ENCODE data around the gene SCP2.

The SCP2 gene

GRCh38 chr1:53022179-53022578 lies 95.1 kb downstream of the SCP2 start:
- no peak overlapping the region for H3K27ac ChIP-seq (replicated peaks)
- TF ChIP-seq POLR2AphosphoS5 (IDR thresholded peaks at IDR 0.05; ENCODE audit: low read depth): no peak
- TF ChIP-seq GABPA (IDR thresholded peaks at IDR 0.05; ENCODE audit: low read depth): no peak
- no peak for TF ChIP-seq SPI1 (IDR thresholded peaks at IDR 0.05; ENCODE audit: borderline replicate concordance, low read depth)
- TF ChIP-seq REST (IDR thresholded peaks at IDR 0.05; ENCODE audit: insufficient replicate concordance, low read depth): no peak
- no peak for TF ChIP-seq CTCF (IDR thresholded peaks at IDR 0.05; ENCODE audit: insufficient read depth, low read length)

GRCh38 chr1:53023546-53023945 lies 96.5 kb downstream of the SCP2 start:
- no peak overlapping the region for H3K27ac ChIP-seq (replicated peaks)

More at GRCh38 chr1:53022179-53022578, 95.1 kb downstream of the SCP2 start:
- Histone ChIP-seq H3K27me3 (ENCODE audit: insufficient read depth, poor library complexity, severe bottlenecking) (no peaks in the 10 kb centered on the region), H3K4me3 (replicated peaks; ENCODE audit: insufficient read depth, low read length) (no peak overlapping the region)
- no peak for DNase-seq (ENCODE audit: low read depth in 1 of 2, low spot score in 1 of 2)

GRCh38 chr1:53024117-53024516 lies 97.0 kb downstream of the SCP2 start:
- DNase-seq (ENCODE audit: low read depth in 1 of 2, low spot score in 1 of 2): no peak
- Histone ChIP-seq H3K27me3 (ENCODE audit: insufficient read depth, poor library complexity, severe bottlenecking) (no peaks in the 10 kb centered on the region), H3K4me3 (replicated peaks; ENCODE audit: insufficient read depth, low read length) (no peak overlapping the region), H3K27ac (replicated peaks) (no peak overlapping the region)
- no peak for TF ChIP-seq REST (IDR thresholded peaks at IDR 0.05; ENCODE audit: insufficient replicate concordance, low read depth)
- no peak for TF ChIP-seq GABPA (IDR thresholded peaks at IDR 0.05; ENCODE audit: low read depth)
- no peak for TF ChIP-seq POLR2AphosphoS5 (IDR thresholded peaks at IDR 0.05; ENCODE audit: low read depth)
- TF ChIP-seq SPI1 (IDR thresholded peaks at IDR 0.05; ENCODE audit: borderline replicate concordance, low read depth): no peak
- no peak for TF ChIP-seq CTCF (IDR thresholded peaks at IDR 0.05; ENCODE audit: insufficient read depth, low read length)

More at GRCh38 chr1:53023546-53023945, 96.5 kb downstream of the SCP2 start:
- no peak for DNase-seq (ENCODE audit: low read depth in 1 of 2, low spot score in 1 of 2)
- TF ChIP-seq POLR2AphosphoS5 (IDR thresholded peaks at IDR 0.05; ENCODE audit: low read depth): no peak
- no peak for TF ChIP-seq REST (IDR thresholded peaks at IDR 0.05; ENCODE audit: insufficient replicate concordance, low read depth)
- TF ChIP-seq CTCF (IDR thresholded peaks at IDR 0.05; ENCODE audit: insufficient read depth, low read length): no peak
- no peak for TF ChIP-seq SPI1 (IDR thresholded peaks at IDR 0.05; ENCODE audit: borderline replicate concordance, low read depth)
- TF ChIP-seq GABPA (IDR thresholded peaks at IDR 0.05; ENCODE audit: low read depth): no peak
- no peak overlapping the region for H3K4me3 ChIP-seq (replicated peaks; ENCODE audit: insufficient read depth, low read length)
- H3K27me3 ChIP-seq (ENCODE audit: insufficient read depth, poor library complexity, severe bottlenecking): no peaks in the 10 kb centered on the region

All from HL-60 (cell line).